H54 (cell line): ENCODE data around the gene STON2.
A peak's percentile ranks its signal among the peaks of the same experiment; 100 is the strongest.

Source experiments
- DNase-seq: peaks from one replicate; pipeline ENCODE4 v3.0.0; 2011; ENCODE audit warnings: low spot score, mixed read lengths; ENCODE audit not compliant: insufficient read length
- FAIRE-seq: peaks from 3 replicates; lab custom pipeline; 2011; peaks lifted over from hg19 to GRCh38; lab: Jason Lieb, UNC
- POLR2A ChIP-seq: IDR thresholded peaks from 2 replicates; pipeline ENCODE4 v1.6.1; 2011; ENCODE audit warnings: low read depth, mild to moderate bottlenecking, low read length

Gene STON2

GRCh38 chr14:81276073-81277069, 123.8 kb downstream of the STON2 start:
- FAIRE-seq, result no peak
- no peak for DNase-seq
- no peak for TF ChIP-seq POLR2A

DNA sequence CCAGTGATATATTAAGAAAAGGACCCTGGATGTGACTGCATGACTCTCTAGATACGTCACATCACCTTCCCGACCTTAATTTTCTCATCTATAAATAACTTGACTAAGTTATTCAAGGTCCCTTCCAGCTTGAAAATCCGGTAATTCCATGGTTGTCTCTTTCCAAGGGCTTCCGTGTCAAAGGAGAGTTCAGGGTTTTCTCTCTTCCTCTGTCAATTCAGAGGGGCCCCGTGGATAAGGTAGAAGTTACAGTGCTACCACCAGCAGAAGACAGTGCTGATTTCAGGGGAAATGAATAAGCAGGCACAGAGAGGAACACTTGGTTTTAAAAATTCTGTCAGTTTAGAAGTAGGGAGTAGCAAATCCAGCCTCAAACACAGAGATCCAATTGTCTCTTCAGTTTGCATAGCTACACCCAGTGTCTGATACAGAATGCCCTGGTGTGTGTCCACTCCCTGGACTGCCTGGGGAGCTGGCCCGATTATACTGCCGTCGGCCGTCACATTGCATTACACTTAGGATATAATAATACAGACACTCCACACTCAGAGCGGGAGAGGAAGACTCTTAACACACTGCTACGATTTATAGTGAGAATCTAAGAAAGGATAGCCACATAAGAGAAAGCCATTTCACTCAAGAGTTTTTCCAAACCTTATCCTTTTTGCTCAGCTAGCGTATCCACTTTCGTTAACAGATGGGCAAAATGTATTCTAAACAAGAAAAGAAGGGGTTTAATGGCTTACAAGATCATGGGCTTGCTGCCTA, 124.6 kb downstream of the STON2 start:
- FAIRE-seq (no peak), DNase-seq (no peak)
- no peak for TF ChIP-seq POLR2A

- FAIRE-seq (no peak), DNase-seq (no peak)
- TF ChIP-seq POLR2A, result no peak
These were observed 126.1 kb downstream of the STON2 start for GRCh38 chr14:81273961-81274575.

- FAIRE-seq (no peak), DNase-seq (no peak)
- TF ChIP-seq POLR2A, result no peak
These were observed 126.6 kb downstream of the STON2 start for GRCh38 chr14:81273521-81273920.

DNA sequence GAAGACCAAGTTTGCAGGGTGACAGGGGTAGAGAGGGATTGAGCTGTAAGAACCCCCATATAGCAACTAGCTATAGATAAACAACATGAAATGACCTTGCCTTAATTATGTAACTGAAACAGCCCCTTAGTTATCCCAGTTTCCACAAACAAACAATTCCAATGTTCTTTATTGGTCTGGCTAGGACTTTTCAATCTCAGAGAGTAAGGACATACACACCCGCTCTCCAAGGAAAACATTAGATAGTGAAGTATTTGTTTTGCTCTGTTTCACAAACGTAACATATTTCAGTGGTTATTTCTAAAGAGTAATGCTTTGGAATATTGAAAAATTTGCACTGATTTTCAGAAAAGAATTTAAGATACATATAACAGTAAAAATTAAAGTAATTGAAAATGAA, 127.8 kb downstream of the STON2 start:
- DNase-seq (no peak), FAIRE-seq (no peak)
- no peak for TF ChIP-seq POLR2A

DNA sequence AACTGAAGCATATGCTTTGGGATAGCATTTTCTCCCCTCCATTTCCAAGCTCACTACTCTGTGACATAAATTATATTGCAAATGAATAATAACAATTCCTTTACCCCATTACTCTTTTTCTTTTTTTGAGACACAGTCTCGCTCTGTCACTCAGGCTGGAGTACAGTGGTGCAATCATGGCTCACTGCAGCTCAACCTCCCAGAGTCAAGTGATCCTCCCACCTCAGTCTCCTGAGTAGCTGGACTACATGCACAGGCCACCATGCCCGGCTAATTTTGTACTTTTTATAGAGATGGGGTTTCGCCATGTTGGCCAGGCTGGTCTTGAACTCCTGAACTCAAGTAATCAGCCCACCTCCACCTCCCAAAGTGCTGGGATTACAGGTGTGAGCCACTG, 130.1 kb downstream of the STON2 start:
- no peak for FAIRE-seq
- no peak for TF ChIP-seq POLR2A

DNA sequence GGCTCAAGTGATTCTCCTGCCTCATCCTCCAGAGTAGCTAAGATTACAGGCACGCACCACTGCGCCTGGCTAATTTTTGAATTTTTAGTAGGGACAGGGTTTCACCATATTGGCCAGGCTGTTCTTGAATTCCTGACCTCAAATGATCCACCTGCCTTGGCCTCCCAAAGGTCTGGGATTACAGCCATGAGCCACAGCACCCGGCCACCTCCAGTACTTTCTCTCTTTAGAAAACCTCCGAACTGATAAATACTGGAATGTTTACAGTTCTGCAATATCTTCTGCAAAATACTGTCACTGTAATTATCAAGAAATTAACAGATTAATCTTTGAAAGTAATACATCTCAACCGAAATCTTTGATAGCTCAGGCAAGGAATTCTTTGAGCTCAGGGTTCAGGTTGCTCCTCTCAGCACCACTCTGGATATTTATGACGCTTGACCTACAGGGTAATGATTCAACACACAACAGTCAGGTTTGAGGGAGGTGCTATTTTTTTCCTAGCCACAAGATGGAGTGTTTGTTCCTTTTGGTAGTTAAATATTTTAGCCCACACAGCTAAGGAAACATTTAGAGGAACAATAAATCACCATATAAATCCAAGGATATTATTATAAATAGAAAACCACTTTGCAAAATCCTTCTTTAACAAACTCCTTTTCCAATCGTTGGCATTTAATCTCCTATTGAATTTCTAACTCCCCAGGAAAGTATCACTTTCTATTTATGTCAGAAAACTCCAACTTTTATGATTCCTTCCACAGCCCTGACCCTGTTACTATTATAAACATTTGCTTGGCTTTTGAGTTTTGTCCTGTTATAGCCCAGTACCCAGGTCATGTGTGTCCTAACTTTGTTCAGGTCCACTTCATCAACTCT, 130.8 kb downstream of the STON2 start:
- FAIRE-seq, result peak; percentile 62
- no peak for TF ChIP-seq POLR2A
- DNase-seq, result peak; percentile 29

More for the DNA sequence above, 130.1 kb downstream of the STON2 start:
- DNase-seq, result no peak

DNA sequence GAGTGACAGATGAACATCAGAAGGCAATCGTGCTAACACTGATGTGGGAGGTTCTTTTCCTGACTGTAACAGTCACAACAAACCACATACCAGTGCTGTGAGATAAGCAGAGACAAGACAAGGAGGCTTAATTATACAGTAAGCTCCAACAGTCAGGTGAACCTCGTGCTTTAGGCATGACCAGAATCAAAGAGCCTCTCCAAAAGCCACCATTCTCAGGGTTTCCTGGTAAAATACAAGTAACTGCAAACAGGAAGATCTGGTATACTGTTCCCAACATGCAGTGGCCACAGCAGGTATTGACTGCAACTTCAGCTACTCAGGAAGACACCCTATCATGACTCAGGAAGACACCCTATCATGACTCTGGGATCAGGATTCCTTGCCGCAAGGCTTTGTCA, 132.1 kb downstream of the STON2 start:
- DNase-seq (no peak), FAIRE-seq (no peak)

DNA sequence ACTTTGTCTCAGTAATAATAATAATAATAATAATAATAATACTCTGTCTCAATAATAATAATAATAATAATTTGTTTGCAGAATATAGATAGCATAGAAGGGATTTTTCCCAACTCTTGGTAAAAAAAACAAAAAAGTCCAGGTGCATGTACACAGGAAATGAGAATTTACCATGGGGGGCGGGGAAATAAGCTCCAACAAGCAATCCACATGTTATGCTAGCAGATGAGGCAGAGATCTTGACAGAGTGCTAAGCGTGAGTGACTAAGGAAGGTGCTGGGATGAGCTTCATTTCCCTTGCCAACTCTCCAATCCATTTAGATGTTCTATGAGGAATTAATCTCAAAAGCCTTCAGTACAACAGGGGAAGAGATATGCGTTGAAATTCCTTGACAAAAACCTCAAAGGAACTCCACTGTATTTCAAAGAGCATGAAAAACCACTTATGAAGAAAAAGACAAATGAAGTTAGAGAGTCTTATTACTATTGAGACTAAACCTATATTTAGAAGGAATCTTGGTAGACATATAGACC, 134.4 kb downstream of the STON2 start:
- FAIRE-seq (no peak), DNase-seq (no peak)
- no peak for TF ChIP-seq POLR2A

More for the DNA sequence above, 132.1 kb downstream of the STON2 start:
- TF ChIP-seq POLR2A, result no peak

- TF ChIP-seq POLR2A, result no peak
- no peak for DNase-seq
- no peak for FAIRE-seq
These were observed 135.5 kb downstream of the STON2 start for GRCh38 chr14:81264671-81265070.

GRCh38 chr14:81263777-81264410, 136.2 kb downstream of the STON2 start:
- no peak for FAIRE-seq
- DNase-seq, result no peak
- no peak for TF ChIP-seq POLR2A

GRCh38 chr14:81261176-81261575, 138.9 kb downstream of the STON2 start:
- no peak for FAIRE-seq
- TF ChIP-seq POLR2A, result no peak
- no peak for DNase-seq

DNA sequence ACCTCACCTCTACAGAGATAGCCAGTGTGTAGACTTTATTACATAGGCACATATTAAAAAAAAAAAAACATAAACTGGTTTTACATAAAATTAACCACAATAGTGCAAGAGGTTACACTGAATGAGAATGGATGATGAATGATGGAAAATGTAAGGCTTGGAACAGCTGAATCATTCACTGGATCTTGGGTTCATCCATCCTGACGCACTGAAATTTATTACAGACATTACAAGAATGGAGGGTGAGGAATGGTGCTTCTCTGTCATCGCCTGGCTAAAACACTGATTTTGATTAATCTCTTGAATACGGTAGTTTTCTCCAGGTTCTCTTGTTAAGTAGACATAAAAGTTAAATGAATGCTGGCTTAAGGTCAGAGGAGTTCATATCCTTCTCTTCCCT, 139.4 kb downstream of the STON2 start:
- FAIRE-seq (no peak), DNase-seq (no peak)
- no peak for TF ChIP-seq POLR2A
